Endodermal cell (in vitro differentiated cells): ENCODE data around the gene DCPS. TPM values are rescaled to one million over a fixed set of nuclear protein-coding genes. Genes with fewer than 3 reads are reported as not detected.
"Not testable (repeated sequence)": the region's sequence is repeated elsewhere in the genome, so short reads cannot be mapped to it uniquely, and the experiment has no call there.

Experiments used
- DNase-seq: peaks from one replicate; pipeline ENCODE4 v3.0.0-alpha.2; 2017
- H3K27ac ChIP-seq: 2 replicates; pipeline ENCODE4 v1.5.1; 2013; ENCODE audit warnings: mild to moderate bottlenecking, low read depth, low read length, moderate library complexity
- H3K27me3 ChIP-seq: 2 replicates; pipeline ENCODE4 v1.6.1; 2013; ENCODE audit warnings: mild to moderate bottlenecking, low read length, moderate library complexity; ENCODE audit not compliant: insufficient read depth, control insufficient read depth, poor library complexity, severe bottlenecking
- H3K36me3 ChIP-seq: 2 replicates; pipeline ENCODE4 v1.7.0; 2013; ENCODE audit warnings: mild to moderate bottlenecking, low read length, moderate library complexity; ENCODE audit not compliant: control insufficient read depth, insufficient read depth
- H3K4me1 ChIP-seq: one replicate; pipeline ENCODE4 v1.7.0; 2013; ENCODE audit warnings: low read length; ENCODE audit not compliant: control insufficient read depth, insufficient read depth
- H3K4me3 ChIP-seq: 2 replicates; pipeline ENCODE4 v1.5.1; 2013; ENCODE audit warnings: mild to moderate bottlenecking, low read length, moderate library complexity
- H3K9ac ChIP-seq: 2 replicates; pipeline ENCODE4 v1.6.1; 2013; ENCODE audit warnings: mild to moderate bottlenecking, low read length, moderate library complexity; ENCODE audit not compliant: poor library complexity, severe bottlenecking; ENCODE audit errors: extremely low read depth
- H3K9me3 ChIP-seq: 2 replicates; pipeline ENCODE4 v1.6.1; 2013; ENCODE audit warnings: mild to moderate bottlenecking, low read length, moderate library complexity; ENCODE audit not compliant: control insufficient read depth
- H3K27ac Mint-ChIP-seq: 2 replicates; pipeline ENCODE4 v1.8.0; 2020; ENCODE audit warnings: mixed read lengths
- H3K27me3 Mint-ChIP-seq: 2 replicates; pipeline ENCODE4 v1.8.0; 2021; ENCODE audit warnings: mild to moderate bottlenecking, mixed read lengths; ENCODE audit not compliant: insufficient read depth
- H3K36me3 Mint-ChIP-seq: 2 replicates; pipeline ENCODE4 v1.8.0; 2020; ENCODE audit warnings: low read depth, mixed read lengths
- H3K4me1 Mint-ChIP-seq: 2 replicates; pipeline ENCODE4 v1.8.0; 2020; ENCODE audit warnings: mixed read lengths
- H3K4me3 Mint-ChIP-seq: 2 replicates; pipeline ENCODE4 v1.8.0; 2020; ENCODE audit warnings: mild to moderate bottlenecking, moderate library complexity, mixed read lengths
- H3K9me3 Mint-ChIP-seq: 2 replicates; pipeline ENCODE4 v1.8.0; 2020; ENCODE audit warnings: mild to moderate bottlenecking, mixed read lengths
- CTCF ChIP-seq: fragments of 200-600 bp; sonication (generic); conservative IDR thresholded peaks from 2 replicates; pipeline ENCODE4 v1.5.0; 2021; ENCODE audit warnings: antibody characterized with exemption, mild to moderate bottlenecking
- WGBS, 2 experiments: methylation state at CpG; one replicate each; pipeline versions ENCODE4 v1.1.5 to v1.1.7; 2013; ENCODE audit warnings: missing lambda C conversion rate in 2 of 2, mixed read lengths in 1 of 2; ENCODE audit not compliant: insufficient coverage in 1 of 2, insufficient read length in 1 of 2; 5-methylcytosine and 5-hydroxymethylcytosine counted together
- total RNA-seq, 2 donors: library from RNA; stranded (reverse); fragmentation: NEBNext Ultra II Directional in 1 of 2; extraction: Animal tissue kit (Norgen Biotek cat#: 25700) in 1 of 2; gene quantifications; 2 replicates in 1 of 2; 3 replicates in 1 of 2; pipeline ENCODE4 v1.2.1, GENCODE V29; 2021

DCPS gene
- total RNA-seq, 2 donors from 2014 or later = 19.0 to 22.6 TPM

- H3K4me1 Mint-ChIP-seq = peaks cover 21% of the 10 kb centered on the region
- no peak overlapping the region for H3K4me3 Mint-ChIP-seq
- H3K4me1 ChIP-seq = peaks cover 5% of the 10 kb centered on the region
- H3K27me3 Mint-ChIP-seq = no peaks in the 10 kb centered on the region
- H3K36me3 Mint-ChIP-seq = peaks cover 4% of the 10 kb centered on the region
- no peak overlapping the region for H3K27ac Mint-ChIP-seq
- no peaks in the 10 kb centered on the region for H3K36me3 ChIP-seq
- H3K27ac ChIP-seq = peak overlapping the region; percentile 29
- no peak for TF ChIP-seq CTCF
- H3K9me3 ChIP-seq = no peaks in the 10 kb centered on the region
- no peaks in the 10 kb centered on the region for H3K9me3 Mint-ChIP-seq
- H3K9ac ChIP-seq = no peak overlapping the region
- no peak overlapping the region for H3K4me3 ChIP-seq
- H3K27me3 ChIP-seq = no peaks in the 10 kb centered on the region
- WGBS, 2 experiments = 88% methylated on average over 8 to 20 of the region's 20 CpGs
- DNase-seq = peak; percentile 50
Measured at GRCh38 chr11:126383339-126384335, 79.8 kb downstream of the DCPS start.

GRCh38 chr11:126384449-126385070, 80.7 kb downstream of the DCPS start:
- WGBS, 2 experiments = 93 to 100% methylated on average over 2 to 9 of the region's 9 CpGs
- Histone ChIP-seq H3K27ac (no peak overlapping the region), H3K4me1 (peaks cover 5% of the 10 kb centered on the region), H3K4me3 (no peak overlapping the region), H3K9me3 (no peaks in the 10 kb centered on the region), H3K27me3 (no peaks in the 10 kb centered on the region), H3K9ac (no peak overlapping the region), H3K36me3 (no peaks in the 10 kb centered on the region)
- no peak overlapping the region for H3K27ac Mint-ChIP-seq
- no peaks in the 10 kb centered on the region for H3K9me3 Mint-ChIP-seq
- H3K4me3 Mint-ChIP-seq = no peak overlapping the region
- H3K4me1 Mint-ChIP-seq = peaks cover 15% of the 10 kb centered on the region
- DNase-seq = no peak
- H3K36me3 Mint-ChIP-seq = peaks cover 4% of the 10 kb centered on the region
- H3K27me3 Mint-ChIP-seq = no peaks in the 10 kb centered on the region
- TF ChIP-seq CTCF = no peak

- Mint-ChIP-seq H3K4me3 (no peak overlapping the region), H3K36me3 (peaks cover 4% of the 10 kb centered on the region), H3K4me1 (peaks cover 16% of the 10 kb centered on the region), H3K27ac (peak overlapping the region; percentile 58), H3K27me3 (no peaks in the 10 kb centered on the region), H3K9me3 (no peaks in the 10 kb centered on the region)
- no peak for DNase-seq
- no peak overlapping the region for H3K27ac ChIP-seq
- no peaks in the 10 kb centered on the region for H3K27me3 ChIP-seq
- H3K36me3 ChIP-seq = no peaks in the 10 kb centered on the region
- H3K4me1 ChIP-seq = peaks cover 5% of the 10 kb centered on the region
- H3K9me3 ChIP-seq = no peaks in the 10 kb centered on the region
- WGBS, 2 experiments = 89 to 91% methylated on average over 6 to 8 of the region's 8 CpGs
- TF ChIP-seq CTCF = no peak
- no peak overlapping the region for H3K4me3 ChIP-seq
- no peak overlapping the region for H3K9ac ChIP-seq
Measured at GRCh38 chr11:126385991-126386728, 82.3 kb downstream of the DCPS start.

- H3K36me3 Mint-ChIP-seq, H3K27ac ChIP-seq, H3K9ac ChIP-seq, H3K9me3 Mint-ChIP-seq, H3K4me3 Mint-ChIP-seq, H3K36me3 ChIP-seq, H3K9me3 ChIP-seq, H3K4me3 ChIP-seq, H3K27me3 ChIP-seq, H3K4me1 ChIP-seq, H3K27me3 Mint-ChIP-seq, H3K27ac Mint-ChIP-seq: not testable (repeated sequence)
- peaks cover 22% of the 10 kb centered on the region for H3K4me1 Mint-ChIP-seq
- 52 to 59% methylated on average over 2 to 5 of the region's 5 CpGs for WGBS, 2 experiments
- peak; percentile 71 for DNase-seq
Measured at GRCh38 chr11:126386729-126387071, 82.8 kb downstream of the DCPS start.
